NCI-H2227 (cell line): ENCODE measurements around the gene RYR3.
A peak's percentile ranks its signal among the peaks of the same experiment; 100 is the strongest.

Experiments used
- DNase-seq: peaks from one replicate; lab custom pipeline; 2025; ENCODE audit not compliant: unreplicated experiment; lab: John Stamatoyannopoulos, UW

The RYR3 gene

GRCh38 chr15:33494306-33494705 lies 183.5 kb downstream of the RYR3 start:
- DNase-seq, result no peak

GRCh38 chr15:33500432-33501195 lies 189.8 kb downstream of the RYR3 start:
- no peak for DNase-seq

DNA sequence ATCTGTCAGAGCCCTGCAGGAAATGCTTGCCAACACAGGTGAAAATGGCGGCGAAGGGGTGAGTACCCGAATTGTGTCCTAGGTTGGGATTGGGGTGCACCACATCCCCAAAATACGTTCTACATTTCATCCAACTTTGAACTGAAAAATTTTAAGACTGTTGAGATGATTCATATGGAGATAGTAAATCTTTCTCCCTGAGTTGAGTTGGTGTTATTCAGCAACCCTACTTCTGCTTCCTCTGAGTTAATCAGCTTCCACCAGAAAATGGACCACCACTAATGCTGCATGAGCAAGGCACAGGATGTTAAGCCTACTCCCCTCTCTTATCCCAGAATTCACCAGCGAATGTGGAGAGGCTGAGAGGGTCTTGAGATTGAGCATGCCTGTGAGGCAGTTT lies 192.9 kb downstream of the RYR3 start:
- no peak for DNase-seq

DNA sequence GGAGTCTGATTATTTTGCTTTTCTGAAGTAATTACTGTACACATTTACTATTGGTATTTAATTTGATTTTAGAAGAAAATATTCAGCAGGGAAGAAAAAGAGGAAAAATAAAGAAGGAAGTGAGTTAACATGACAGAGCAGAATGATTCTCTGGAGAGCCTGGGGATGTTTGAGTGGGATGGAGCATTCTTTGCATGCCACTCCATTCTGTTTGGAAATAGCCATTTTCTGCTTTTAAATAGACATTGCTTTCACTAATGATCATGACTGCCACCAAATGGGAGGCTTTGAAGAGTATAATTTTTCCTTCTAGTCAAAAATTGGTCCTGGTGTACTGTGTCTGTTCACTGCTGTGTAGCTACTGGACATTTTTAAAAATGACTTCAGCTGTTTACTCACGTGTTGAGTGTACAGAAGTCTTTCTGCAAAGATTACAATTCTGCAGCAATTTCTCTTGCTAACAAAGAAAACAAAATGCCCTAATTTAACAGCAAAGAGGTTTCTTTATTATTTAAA lies 196.1 kb downstream of the RYR3 start:
- no peak for DNase-seq

DNA sequence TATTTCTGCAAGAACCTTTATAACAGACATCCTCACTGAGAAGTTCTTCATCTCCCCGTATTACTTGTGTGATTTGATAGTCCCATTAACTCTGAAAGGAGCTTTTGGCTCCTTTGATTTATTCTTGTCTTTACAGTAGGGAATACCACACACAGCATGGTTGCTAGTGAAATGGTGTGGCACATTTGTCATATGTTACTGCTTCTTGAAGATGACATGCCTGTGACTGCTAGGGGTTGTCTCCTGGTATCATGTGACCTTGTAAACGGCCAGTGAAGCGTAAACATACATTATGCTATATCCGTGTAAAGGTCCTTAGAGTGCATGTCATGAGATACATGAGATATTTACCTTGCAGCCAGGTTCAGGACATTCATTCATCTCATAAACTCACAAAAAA lies 197.9 kb downstream of the RYR3 start:
- no peak for DNase-seq

- DNase-seq, result no peak
These were observed 204.4 kb downstream of the RYR3 start for GRCh38 chr15:33515121-33515520.

DNA sequence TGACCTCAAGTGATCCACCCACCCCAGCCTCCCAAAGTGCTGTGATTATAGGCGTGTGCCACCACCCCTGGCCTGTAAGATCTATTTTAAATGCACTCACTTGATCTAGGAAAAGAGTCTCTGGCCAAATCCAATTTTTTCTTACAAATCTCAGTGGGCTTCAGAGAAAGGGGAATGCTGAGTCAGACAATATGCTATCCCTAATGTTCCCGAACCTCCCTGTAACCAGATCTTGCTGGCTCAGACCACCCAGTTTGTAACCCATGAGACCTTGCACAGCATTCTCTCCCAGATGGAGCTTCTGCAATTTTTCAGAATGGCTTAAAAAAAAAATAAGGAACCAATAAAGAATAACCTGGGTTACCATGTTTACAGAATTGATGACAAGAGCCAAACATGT lies 205.8 kb downstream of the RYR3 start:
- no peak for DNase-seq

DNA sequence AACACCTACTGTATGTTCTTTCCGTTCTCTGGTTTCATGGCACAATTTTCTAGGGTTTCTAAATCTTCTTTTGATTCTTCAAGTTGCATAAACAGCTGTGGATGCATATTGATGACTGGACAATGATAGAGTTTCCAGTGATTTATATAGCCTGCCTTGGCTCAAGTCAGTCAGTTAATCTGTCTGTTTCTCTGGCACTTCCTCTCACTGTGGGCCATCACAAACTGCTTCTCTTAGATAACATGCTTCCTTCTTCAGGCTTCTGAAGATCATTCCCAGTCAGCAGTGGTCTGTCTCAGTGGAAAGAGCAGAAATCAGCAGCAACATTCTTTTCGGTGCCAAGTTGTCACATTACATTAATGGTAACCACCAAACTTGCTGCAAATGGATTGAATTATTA lies 207.2 kb downstream of the RYR3 start:
- DNase-seq, result no peak

- no peak for DNase-seq
These were observed 207.7 kb downstream of the RYR3 start for GRCh38 chr15:33518421-33518820.

DNA sequence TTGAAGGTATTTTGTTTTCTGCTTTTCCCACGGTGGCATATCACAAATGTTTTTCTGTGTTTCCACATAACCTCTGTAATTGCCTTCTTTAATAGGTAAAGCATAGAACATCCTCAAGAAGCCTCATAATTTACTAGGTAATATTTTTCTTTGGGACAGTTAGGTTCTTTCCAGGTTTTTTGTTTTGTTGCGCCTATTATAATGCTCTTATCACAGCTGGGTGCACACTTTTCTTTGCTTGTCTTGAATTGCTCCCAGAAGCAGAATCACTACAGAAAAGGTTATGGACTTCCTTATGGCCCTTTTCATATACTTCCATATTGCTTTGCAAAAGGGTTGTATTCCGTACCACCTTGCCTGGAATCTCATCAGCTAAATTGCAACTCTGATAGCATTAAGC lies 213.5 kb downstream of the RYR3 start:
- DNase-seq, result peak; percentile 72

- no peak for DNase-seq
These were observed 215.8 kb downstream of the RYR3 start for GRCh38 chr15:33526532-33526931.

DNA sequence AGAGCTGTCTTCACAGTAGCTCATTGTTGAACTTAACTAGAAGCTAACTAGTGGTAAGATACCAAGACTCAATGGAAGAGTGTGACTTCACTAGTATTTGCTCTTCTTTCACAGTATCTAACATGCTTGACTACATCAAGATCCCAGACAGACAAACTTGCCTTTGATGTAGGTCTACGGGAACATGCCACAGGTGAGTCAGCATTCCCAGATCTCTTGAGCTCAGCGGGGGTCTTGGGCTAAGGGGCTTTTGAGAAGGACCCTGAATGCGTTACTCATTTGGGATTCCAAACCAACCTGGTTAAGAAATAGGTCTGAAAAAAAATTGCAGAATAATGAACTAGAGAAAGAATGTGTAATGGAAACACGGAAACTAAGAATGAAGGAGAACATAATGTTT lies 222.4 kb downstream of the RYR3 start:
- DNase-seq, result no peak

DNA sequence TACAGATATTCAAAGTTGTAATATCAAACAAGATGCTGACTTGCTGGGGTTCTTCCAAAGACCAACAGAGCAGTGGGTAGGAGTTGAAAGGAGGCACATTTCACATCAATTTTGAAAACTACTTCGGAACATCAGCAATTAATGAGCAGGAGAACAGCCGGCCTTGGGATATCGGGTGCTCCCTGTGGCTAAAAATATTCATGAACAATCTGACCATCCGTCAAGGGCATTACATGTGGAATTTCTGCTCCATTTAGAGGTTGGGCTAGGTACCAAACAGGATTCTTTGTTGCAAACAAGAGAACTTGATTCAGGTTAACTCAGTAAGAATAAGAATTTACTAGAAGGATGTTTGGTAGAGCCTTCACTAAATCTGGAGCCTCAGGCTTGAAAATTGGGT lies 223.9 kb downstream of the RYR3 start:
- no peak for DNase-seq

GRCh38 chr15:33535135-33535534 lies 224.4 kb downstream of the RYR3 start:
- DNase-seq, result no peak

DNA sequence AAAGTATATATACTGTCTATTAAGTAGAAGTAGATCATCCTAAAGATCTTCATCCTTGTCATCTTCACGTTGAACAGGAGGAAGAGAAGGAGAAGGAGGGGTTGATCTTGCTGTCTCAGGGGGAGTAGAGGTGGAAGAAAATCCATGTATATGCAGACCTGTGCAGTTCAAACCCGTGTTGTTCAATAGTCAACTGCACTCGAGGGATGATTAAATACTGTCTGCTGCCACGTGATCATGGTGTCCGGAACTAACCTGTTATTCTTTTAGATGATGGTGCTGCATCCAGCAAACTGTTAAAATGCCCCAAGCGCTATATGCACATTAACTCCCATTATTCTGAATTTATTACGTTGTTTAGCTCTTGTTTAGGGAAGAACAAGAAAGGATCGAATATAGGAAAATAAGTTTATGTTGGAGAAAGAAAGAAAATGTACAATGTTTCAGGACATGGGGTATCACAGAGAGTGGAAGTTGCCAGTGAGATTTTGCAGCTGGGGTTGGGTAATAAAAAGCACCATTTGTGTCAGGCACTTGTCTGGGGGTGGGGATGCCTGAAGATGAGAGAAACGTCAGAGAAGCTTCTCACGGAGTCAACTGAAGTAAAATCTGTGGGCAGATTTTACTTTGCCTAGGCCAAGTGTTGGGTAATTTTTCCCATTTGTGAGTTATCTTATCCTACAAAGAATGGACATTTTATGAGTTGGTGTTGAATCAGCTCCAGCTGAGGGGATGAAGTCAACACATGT lies 229.2 kb downstream of the RYR3 start:
- no peak for DNase-seq

DNA sequence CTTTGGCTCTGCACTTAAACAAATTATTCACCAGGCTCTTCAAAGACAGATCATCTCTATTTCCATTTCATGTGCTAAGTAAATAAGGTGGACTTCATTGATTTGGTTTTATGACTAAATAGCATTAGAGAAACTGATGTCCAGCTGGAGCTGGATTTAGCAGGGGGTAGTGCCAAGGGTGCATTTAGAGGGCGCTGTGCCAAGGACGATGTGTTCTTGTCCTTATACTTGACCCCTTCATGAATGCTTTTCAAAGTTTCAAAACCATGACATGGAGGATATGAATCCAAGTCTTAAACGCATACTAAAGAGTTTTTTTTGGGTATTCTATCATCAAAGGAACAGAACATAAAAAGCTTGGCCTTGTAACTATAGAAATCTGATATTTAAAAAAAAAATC lies 233.2 kb downstream of the RYR3 start:
- no peak for DNase-seq

DNA sequence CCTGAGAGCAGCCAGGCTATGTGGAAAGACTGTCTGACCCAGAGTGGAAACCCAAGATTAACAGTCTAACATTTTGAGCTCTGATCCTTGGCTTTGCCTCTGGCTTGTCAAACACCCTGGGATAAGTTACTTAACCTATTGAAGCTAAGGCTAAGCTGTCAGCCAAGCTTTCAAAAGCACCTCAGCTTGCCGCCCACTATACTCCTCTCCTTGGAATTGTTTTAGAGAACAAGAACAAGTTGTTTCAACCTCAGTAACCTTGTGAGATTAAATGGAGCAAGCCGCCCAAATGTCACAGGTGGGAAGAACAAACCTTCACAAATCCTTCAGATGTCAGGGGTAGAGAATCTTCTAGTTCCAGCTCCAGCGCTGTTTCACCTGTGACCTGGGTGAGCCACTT lies 235.1 kb downstream of the RYR3 start:
- DNase-seq, result no peak

DNA sequence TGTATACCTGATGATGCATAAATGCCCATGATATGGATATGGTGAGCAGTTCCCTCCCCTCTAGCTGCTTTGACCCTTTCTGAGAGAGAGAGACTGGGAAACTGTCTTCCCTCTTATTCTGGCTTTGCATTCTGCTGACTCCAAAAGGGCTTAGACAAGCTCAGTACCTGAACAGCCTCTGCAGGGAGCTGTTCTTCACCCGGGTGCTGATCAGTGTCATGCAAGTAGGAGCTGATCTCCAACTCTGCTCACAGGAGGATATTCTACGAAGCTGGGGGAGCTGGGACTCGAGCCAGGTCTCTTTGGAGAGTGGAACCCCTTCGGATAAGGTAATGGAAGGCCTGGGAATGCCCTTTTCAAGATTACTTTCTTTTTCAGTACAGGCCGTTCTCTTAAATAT lies 237.1 kb downstream of the RYR3 start:
- no peak for DNase-seq

- DNase-seq, result no peak
These were observed 241.1 kb downstream of the RYR3 start for GRCh38 chr15:33551860-33552259.

DNA sequence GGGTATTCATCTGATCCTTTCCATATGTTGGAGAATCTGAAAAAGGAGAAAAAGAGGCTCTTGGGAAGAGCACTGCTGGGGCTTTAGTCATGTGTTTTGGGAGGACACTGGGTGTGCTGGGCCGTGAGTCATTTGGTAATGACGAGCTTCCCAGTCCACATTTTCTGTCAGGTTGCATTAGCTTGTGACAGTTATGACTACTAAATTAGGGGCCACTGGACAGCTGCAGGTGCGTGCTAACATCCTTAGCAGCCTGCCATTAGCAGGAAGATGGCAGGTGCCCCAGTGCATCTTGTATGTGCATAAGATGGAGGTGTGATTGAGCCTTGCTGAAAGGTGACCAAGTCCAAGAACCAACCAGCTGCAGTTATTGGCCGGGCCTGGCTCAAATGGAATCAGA lies 242.4 kb downstream of the RYR3 start:
- DNase-seq, result no peak

DNA sequence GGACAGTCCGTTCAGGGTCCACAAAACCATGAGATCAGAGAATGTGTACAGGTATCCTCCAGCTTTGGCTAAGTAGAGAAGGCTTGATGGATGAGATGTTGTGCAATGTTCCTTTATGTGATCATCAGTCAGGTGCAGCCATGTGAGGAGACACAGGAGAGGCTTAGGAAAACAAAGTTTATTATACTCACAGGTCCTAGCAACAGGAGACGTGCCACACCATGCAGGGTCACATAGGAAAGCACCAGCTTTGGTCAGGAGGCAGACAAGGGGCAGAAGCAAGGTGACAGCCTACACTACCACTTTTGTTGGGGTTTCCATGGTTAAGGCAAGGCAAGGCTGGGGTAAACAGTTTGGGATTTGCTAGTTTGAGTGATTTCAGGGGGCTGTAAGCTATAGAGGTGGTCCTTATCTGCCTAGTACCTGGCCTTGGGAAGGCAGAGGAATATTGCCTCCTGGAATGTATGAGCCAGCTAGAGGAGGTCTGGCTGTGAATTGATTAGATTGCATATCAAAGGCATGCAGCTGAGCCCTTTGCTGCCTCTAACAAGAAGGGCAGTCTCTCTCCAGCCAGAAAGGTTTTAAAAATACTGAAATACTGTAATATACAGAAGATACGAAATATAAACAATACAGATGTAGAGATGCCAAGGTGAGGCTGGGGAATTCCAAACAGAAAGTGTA lies 248.6 kb downstream of the RYR3 start:
- DNase-seq, result no peak

- DNase-seq, result no peak
These were observed 250.6 kb downstream of the RYR3 start for GRCh38 chr15:33561407-33561806.
